Measurements from ENCODE around the gene TMEM60.

Gene TMEM60

GRCh38 chr7:77770316-77770715, 27.9 kb downstream of the TMEM60 start:
- no peak for DNase-seq

GRCh38 chr7:77766801-77767605, 31.2 kb downstream of the TMEM60 start:
- DNase-seq = no peak

DNA sequence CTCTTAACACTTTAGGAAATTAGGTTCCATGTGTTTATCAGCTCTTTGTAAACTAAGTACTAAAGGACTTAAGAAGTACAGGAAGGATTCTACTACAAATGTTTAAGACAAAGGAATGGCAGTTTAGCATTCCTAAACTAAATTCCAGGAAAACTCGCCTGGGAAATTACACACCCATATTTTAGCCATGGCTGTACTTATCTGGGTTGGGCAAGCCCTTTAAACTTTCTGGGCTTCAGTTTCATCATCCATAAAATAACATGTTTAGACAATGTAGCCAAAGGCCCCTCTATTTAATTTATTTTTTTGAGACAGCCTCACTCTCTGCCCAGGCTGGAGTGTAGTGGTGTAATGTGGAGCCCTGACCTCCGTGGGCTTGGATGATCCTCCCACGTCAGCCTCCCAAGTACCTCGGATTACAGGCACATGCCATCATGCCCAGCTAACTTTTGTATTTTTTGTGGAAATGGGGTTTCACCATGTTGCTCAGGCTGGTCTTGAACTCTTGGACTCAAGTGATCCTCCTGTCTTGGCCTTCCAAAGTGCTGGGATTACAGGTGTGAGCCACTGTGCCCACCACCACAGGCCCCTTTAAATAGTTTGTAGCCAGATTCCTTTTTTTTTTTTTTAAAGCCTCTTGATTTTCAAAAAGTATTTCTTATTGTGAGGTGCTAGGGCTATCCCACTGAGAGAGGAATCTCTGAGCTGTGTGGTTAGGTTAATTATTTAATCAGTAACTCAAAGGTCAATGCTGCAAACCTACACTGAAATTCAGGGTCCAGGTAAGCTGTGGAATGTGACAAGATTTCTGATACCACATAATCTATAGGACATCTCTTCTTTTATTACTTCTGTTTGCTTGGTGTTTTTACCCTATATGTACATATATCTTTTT, 32.1 kb downstream of the TMEM60 start:
- DNase-seq = no peak

DNA sequence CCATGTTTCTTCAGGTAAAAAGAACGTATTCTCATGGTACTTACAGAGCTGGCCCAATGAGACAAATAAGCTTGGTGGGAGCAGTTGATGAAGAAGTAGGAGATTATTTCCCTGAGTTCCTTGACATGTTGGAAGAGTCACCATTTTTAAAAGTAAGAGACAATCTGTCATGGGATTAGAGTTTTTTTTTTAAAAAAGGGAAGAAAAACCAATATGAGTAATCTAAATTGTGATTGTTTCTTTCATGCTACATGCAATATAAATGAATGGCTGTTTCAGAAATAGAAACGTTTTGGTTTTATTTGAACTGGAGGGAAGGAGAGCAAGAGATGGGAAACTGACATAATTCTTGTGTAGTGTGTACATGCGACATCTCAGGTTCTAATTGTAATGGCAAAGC, 32.8 kb downstream of the TMEM60 start:
- no peak for DNase-seq

DNA sequence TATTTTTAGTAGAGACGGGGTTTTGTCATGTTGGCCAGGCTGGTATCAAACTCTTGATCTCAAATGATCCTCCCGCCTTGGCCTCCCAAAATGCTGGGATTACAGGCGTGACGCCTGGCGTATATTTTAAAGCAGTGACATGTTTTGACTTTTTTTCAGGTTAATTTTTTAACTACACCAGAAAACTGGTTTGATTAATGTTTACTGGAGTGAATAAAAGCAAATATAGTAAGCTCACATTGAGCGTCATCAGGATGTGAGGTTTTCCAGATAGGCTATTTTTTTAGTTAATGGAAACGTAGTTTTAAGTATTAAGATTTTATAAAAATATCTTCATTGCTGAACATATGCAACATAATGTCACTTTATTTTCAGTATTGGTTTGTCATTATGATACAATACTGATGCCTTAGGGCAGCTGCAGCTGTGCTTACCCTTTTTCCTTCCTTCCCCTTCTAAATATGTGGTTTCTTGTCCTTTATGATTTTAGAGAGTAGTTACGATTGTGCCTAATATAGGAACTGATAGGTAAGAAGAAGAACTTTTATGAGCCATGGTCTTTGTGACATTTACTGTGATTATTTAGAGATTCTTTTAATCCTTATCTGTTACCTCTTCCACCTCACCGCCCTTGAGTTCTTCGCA, 37.3 kb downstream of the TMEM60 start:
- no peak for DNase-seq

GRCh38 chr7:77759294-77759889, 38.8 kb downstream of the TMEM60 start:
- no peak for DNase-seq

GRCh38 chr7:77757589-77757988, 40.6 kb downstream of the TMEM60 start:
- DNase-seq = no peak

GRCh38 chr7:77753173-77753572, 45.1 kb downstream of the TMEM60 start:
- no peak for DNase-seq

GRCh38 chr7:77752016-77752415, 46.2 kb downstream of the TMEM60 start:
- no peak for DNase-seq

DNA sequence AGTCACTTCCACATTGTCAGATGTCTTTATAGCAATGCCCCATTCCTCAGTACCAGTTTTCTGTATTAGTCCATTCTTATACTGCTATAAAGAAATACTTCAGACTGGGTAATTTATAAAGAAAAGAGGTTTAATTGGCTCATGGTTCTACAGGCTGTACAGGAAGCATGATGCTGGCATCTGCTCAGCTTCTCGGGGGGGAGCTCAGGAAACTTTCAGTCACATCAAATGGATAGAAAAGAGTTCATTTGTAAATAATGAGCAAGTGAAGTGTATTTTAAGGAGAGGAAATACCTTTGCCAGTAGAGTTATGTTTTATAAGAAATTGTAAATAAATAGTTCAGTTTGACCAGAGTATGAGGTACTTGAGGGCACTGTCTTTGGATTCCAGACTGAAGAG, 50.5 kb downstream of the TMEM60 start:
- DNase-seq = no peak

- DNase-seq = no peak
Observed at GRCh38 chr7:77747178-77747577, 51.1 kb downstream of the TMEM60 start.

- no peak for DNase-seq
Observed at GRCh38 chr7:77746824-77747165, 51.4 kb downstream of the TMEM60 start.

GRCh38 chr7:77746164-77746823, 51.9 kb downstream of the TMEM60 start:
- no peak for DNase-seq

DNA sequence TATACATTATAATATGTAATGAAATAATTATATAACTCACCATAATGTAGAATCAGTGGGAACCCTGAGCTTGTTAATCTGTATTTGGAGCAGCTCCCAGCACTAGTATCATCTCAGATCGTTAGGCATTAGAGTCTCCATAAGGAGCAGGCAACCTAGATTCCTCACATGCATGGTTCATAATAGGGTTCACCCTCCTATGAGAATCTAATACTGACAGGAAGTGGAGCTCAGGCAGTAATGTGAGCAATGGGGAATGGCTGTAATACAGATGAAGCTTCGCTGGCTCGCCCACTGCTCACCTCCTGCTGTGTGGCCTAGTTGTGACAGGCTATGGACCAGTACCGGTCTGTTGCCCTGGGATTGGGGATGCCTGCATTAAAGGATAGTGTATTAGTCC, 52.5 kb downstream of the TMEM60 start:
- no peak for DNase-seq
